HepG2 (cell line): ENCODE data around the gene SH3TC2. TPM values are rescaled to one million over a fixed set of nuclear protein-coding genes. Genes with fewer than 3 reads are reported as not detected.
A peak's percentile ranks its signal among the peaks of the same experiment; 100 is the strongest.

Source experiments
- ATAC-seq: fragments of 200-7000 bp; cut with Tn5 transposase; 3 replicates; pipeline ENCODE4 v1.9.1; 2020; ENCODE audit warnings: mild to moderate bottlenecking, moderate library complexity
- BruUV-seq: library from RNA; stranded (reverse); fragments of 400-500 nt; replicated peaks from 2 replicates; lab custom pipeline; 2021; lab: Mats Ljungman, UMichigan
- CTCF ChIA-PET: fragments of 300-600 bp; formaldehyde crosslinking; extraction: SDS; loops from one replicate; lab custom pipeline; 2021; ENCODE audit warnings: low total read pairs, inconsistent platforms, low intra/inter-chr PET ratio; lab: Yijun Ruan, JAX
- POLR2A ChIA-PET: fragments of 350-600 bp; sonication (Branson Sonifier 250); formaldehyde crosslinking; loops from one replicate; lab custom pipeline; 2020; ENCODE audit warnings: antibody characterized with exemption, inconsistent platforms; lab: Yijun Ruan, JAX
- DNase-seq: peaks from one replicate; pipeline ENCODE4 v3.0.0-alpha.2; 2015; ENCODE audit warnings: low spot score
- FAIRE-seq: peaks from 3 replicates; lab custom pipeline; 2011; peaks lifted over from hg19 to GRCh38; lab: Jason Lieb, UNC
- H2AFZ ChIP-seq: one replicate; pipeline ENCODE4 v1.6.1; 2011; ENCODE audit warnings: low read length, inconsistent platforms
- H3K27ac ChIP-seq: fragments of 300-600 bp; 3 replicates; pipeline ENCODE4 v1.8.0; 2011; ENCODE audit warnings: mixed run types, mild to moderate bottlenecking, mixed read lengths, low read length, inconsistent platforms; ENCODE audit not compliant: insufficient read depth; ENCODE audit errors: extremely low read length
- H3K27me3 ChIP-seq, 2 experiments: fragments of 200-600 bp in 1 of 2; 2 replicates in 1 of 2; 3 replicates in 1 of 2; pipeline versions ENCODE4 v1.6.0 to v1.8.0; 2011; ENCODE audit warnings: low read length in 2 of 2, mild to moderate bottlenecking in 2 of 2, moderate library complexity in 2 of 2, inconsistent platforms in 1 of 2; ENCODE audit not compliant: insufficient read depth in 2 of 2, control insufficient read depth in 1 of 2
- H3K36me3 ChIP-seq, 2 experiments: fragments of 200-600 bp in 1 of 2; replicated peaks in 1 of 2; 2 replicates in 1 of 2; 3 replicates in 1 of 2; pipeline versions ENCODE4 v1.5.1 to v1.8.0; 2011; ENCODE audit warnings: low read length in 2 of 2, inconsistent platforms in 1 of 2; ENCODE audit not compliant: insufficient read depth in 2 of 2, control insufficient read depth in 1 of 2
- H3K4me1 ChIP-seq: 2 replicates; pipeline ENCODE4 v1.5.1; 2012; ENCODE audit warnings: low read length, inconsistent platforms; ENCODE audit not compliant: insufficient read depth
- H3K4me2 ChIP-seq: 2 replicates; pipeline ENCODE4 v1.6.0; 2011; ENCODE audit warnings: low read depth, low read length, inconsistent platforms
- H3K4me3 ChIP-seq, 3 experiments: fragments of 200-600 bp in 1 of 3; sonication (generic), shearing (Covaris generic) in 1 of 3; replicated peaks in 1 of 3; 2 replicates each; pipeline ENCODE4 v1.5.1; 2011 to 2016; ENCODE audit warnings: low read length in 3 of 3, inconsistent platforms in 2 of 3, low read depth in 2 of 3, mild to moderate bottlenecking in 2 of 3, control low read depth in 1 of 3, mixed read lengths in 1 of 3; ENCODE audit not compliant: insufficient read depth in 1 of 3
- H3K79me2 ChIP-seq: one replicate; pipeline ENCODE4 v1.6.1; 2011; ENCODE audit warnings: low read length, inconsistent platforms; ENCODE audit not compliant: insufficient read depth
- H3K9ac ChIP-seq: 2 replicates; pipeline ENCODE4 v1.6.0; 2011; ENCODE audit warnings: mild to moderate bottlenecking, low read depth, low read length, inconsistent platforms; ENCODE audit not compliant: insufficient read depth
- H3K9me3 ChIP-seq: 2 replicates; pipeline ENCODE4 v1.5.1; 2012; ENCODE audit warnings: mild to moderate bottlenecking, low read length
- H4K20me1 ChIP-seq: 2 replicates; pipeline ENCODE4 v1.6.0; 2011; ENCODE audit warnings: inconsistent platforms, mild to moderate bottlenecking, low read length, moderate library complexity; ENCODE audit not compliant: insufficient read depth
- MIER3 ChIP-seq: IDR thresholded peaks from 2 replicates; pipeline ENCODE4 v1.6.1; 2016; ENCODE audit warnings: missing compliant biosample characterization, borderline replicate concordance
- NFE2L1 ChIP-seq: sonication (generic); formaldehyde crosslinking; IDR thresholded peaks from 2 replicates; pipeline ENCODE4 v1.4.0; 2020; ENCODE audit warnings: missing genetic modification reagents, mild to moderate bottlenecking, borderline replicate concordance
- PRMT3 ChIP-seq: sonication (generic); formaldehyde crosslinking; IDR thresholded peaks from 2 replicates; pipeline ENCODE4 v1.8.1; 2022; ENCODE audit warnings: low read depth, mild to moderate bottlenecking, moderate library complexity, missing genetic modification reagents, borderline replicate concordance
- RBAK ChIP-seq: sonication (generic); formaldehyde crosslinking; IDR thresholded peaks from 2 replicates; pipeline ENCODE4 v1.5.1; 2020; ENCODE audit warnings: mild to moderate bottlenecking, missing genetic modification reagents
- RBFOX2 ChIP-seq: fragments of 200-400 bp; formaldehyde crosslinking; IDR thresholded peaks from 2 replicates; pipeline ENCODE4 v1.6.1; 2017; ENCODE audit warnings: low read depth, mild to moderate bottlenecking, low read length
- SMARCC2 ChIP-seq: fragments of 450-650 bp; IDR thresholded peaks from 2 replicates; pipeline ENCODE4 v1.6.1; 2017; ENCODE audit warnings: antibody characterized with exemption, mild to moderate bottlenecking
- ZC3H4 ChIP-seq: sonication (generic); formaldehyde crosslinking; IDR thresholded peaks from 2 replicates; pipeline ENCODE4 v1.4.0; 2020; ENCODE audit warnings: missing genetic modification reagents, borderline replicate concordance
- ZFY ChIP-seq: sonication (generic); formaldehyde crosslinking; IDR thresholded peaks from 2 replicates; pipeline ENCODE4 v1.4.0; 2020; ENCODE audit warnings: missing genetic modification reagents
- ZSCAN21 ChIP-seq: sonication (generic); formaldehyde crosslinking; IDR thresholded peaks from 2 replicates; pipeline ENCODE4 v1.8.0; 2022; ENCODE audit warnings: mild to moderate bottlenecking, missing genetic modification reagents, moderate library complexity, borderline replicate concordance
- WGBS: methylation state at CpG from one replicate; pipeline ENCODE4 v1.1.6; 2017; ENCODE audit warnings: low lambda C conversion rate; 5-methylcytosine and 5-hydroxymethylcytosine counted together
- in situ Hi-C: cut with HindIII; loops from 2 replicates; pipeline ENCODE4 v1.10.0; 2017; ENCODE audit warnings: low pct_unique_long_range_greater_than_20kb; ENCODE audit not compliant: extremely low pct_ligation_motif_present
- intact Hi-C: fragments of 100-400 bp; cut with micrococcal nuclease; formaldehyde crosslinking; loops from one replicate; pipeline ENCODE4 v1.10.0; 2022; ENCODE audit not compliant: unreplicated experiment
- polyA plus RNA-seq, 8 experiments: library from polyadenylated mRNA; depleted of rRNA in 3 of 8; stranded (reverse) in 7 of 8; unstranded in 1 of 8; fragments of >200 nt; fragmentation: Illumina TruSeq in 4 of 8; extraction: Trizol in 4 of 8; gene quantifications; 2 replicates each; pipeline versions ENCODE4 v1.2.1 to v1.2.3, GENCODE V29; 2011 to 2016; ENCODE audit warnings: low read depth in 4 of 8, missing spikeins in 1 of 8, mixed read lengths in 1 of 8; ENCODE audit not compliant: insufficient read depth in 1 of 8
- total RNA-seq, 5 experiments: library from RNA; depleted of rRNA; stranded (reverse); fragments of >200 nt; fragmentation: Illumina TruSeq; extraction: Trizol; gene quantifications; 2 replicates each; pipeline ENCODE4 v1.2.3, GENCODE V29; 2016; ENCODE audit warnings: low read depth in 1 of 5
- TF ChIP-seq, protein P1 (sequence below): sonication (generic); formaldehyde crosslinking; IDR thresholded peaks from 2 replicates; pipeline ENCODE4 v1.9.0; 2022; ENCODE audit warnings: missing genetic modification reagents, mild to moderate bottlenecking, borderline replicate concordance
- TF ChIP-seq, protein P2 (sequence below): sonication (generic); formaldehyde crosslinking; IDR thresholded peaks from 2 replicates; pipeline ENCODE4 v1.4.0; 2020; ENCODE audit warnings: missing genetic modification reagents

SH3TC2 gene
- total and polyA plus RNA-seq, 2 of the 13 experiments (the other 11 are each of a cell fraction or from before 2014, with no cell fraction given), result 0.34 to 0.71 TPM

DNA sequence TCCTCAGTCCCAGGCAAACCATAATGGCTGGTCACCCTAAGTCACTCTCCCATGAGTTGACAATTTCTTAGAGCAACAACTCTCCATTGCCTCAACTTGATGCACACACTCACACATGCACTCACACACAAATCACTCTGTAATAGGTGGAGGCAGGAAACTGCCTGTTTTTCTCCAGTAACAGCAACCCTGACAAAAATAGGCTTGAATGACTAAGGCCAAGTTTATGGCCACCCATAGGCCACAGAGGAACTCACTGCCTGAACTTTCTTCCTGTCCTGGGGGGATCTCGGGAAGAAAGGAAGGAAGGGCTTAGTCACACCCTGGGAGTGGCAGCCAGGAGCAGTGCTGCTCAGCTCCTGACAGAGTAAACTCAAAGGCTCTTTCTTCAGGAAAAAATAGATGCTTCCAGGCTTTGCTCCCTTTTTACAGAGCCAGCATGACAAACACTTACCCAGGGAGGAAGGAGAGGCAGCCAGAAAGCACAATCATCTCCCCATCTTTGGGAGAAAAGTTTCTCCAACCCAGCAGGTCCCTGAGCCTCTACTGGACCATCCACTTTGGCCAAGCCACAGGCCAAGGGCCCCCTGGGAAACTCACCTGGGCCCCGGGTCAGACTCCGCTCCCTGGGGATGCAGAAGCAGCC is 368 bp downstream of the SH3TC2 start:
- Histone ChIP-seq H3K36me3 (no peaks in the 10 kb centered on the region), H3K27ac (no peak overlapping the region), H2AFZ (no peak overlapping the region), H3K4me3 (peak overlapping the region in 1 of 3 experiments; percentile 15; a peak in 1 of 6 replicates), H3K27me3 (no peaks in the 10 kb centered on the region), H3K9ac (no peak overlapping the region), H3K9me3 (no peaks in the 10 kb centered on the region), H3K79me2 (no peaks in the 10 kb centered on the region), H4K20me1 (no peaks in the 10 kb centered on the region), H3K4me1 (peaks cover 40% of the 10 kb centered on the region), H3K4me2 (peak overlapping the region; percentile 52)
- ATAC-seq, result peak; percentile 5; the same call in 2 of the 3 replicates
- TF ChIP-seq, protein P1, sequence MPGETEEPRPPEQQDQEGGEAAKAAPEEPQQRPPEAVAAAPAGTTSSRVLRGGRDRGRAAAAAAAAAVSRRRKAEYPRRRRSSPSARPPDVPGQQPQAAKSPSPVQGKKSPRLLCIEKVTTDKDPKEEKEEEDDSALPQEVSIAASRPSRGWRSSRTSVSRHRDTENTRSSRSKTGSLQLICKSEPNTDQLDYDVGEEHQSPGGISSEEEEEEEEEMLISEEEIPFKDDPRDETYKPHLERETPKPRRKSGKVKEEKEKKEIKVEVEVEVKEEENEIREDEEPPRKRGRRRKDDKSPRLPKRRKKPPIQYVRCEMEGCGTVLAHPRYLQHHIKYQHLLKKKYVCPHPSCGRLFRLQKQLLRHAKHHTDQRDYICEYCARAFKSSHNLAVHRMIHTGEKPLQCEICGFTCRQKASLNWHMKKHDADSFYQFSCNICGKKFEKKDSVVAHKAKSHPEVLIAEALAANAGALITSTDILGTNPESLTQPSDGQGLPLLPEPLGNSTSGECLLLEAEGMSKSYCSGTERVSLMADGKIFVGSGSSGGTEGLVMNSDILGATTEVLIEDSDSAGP (CRISPR knock-in tag), result peak; percentile 20; the same call in 1 of the 2 replicates
- TF ChIP-seq ZSCAN21 (CRISPR knock-in tag), result peak; percentile 41; the same call in 1 of the 2 replicates
- TF ChIP-seq NFE2L1 (CRISPR knock-in tag), result no peak
- BruUV-seq, result TSS peak; percentile 82
- CTCF ChIA-PET, result no interaction called here
- DNase-seq, result peak; percentile 34
- in situ Hi-C loops (no loop called here), intact Hi-C loops (loop anchor here (10.0 kb wide), 2 partner anchors 52 to 162 kb away; no protein-coding TSS in a partner anchor)
- WGBS, result 0% methylated on average over 1 of the region's 3 CpGs
- POLR2A ChIA-PET, result no interaction called here
- no peak for FAIRE-seq

DNA sequence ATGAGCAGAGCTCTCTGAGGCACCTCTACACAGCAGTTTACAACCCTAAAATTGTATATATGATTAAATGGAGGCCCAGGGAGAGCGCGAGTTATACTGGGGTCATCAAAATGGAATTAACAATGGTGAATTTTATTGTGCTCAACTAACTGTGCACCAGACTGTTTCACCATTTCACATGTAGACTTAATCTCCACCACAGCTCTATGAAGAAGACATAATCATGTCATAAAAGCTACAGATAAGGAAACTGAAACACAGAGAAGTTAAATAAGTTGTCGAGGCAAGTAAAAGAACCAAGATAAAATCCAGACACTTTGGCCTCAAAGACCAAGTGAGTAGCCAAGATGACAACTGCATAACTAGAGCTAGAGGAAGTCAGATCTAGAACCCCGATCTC is 1.5 kb downstream of the SH3TC2 start:
- no TSS peak for BruUV-seq
- no peak overlapping the region for H3K4me2 ChIP-seq
- no peak overlapping the region for H3K4me3 ChIP-seq
- H3K9ac ChIP-seq, result no peak overlapping the region
- no peaks in the 10 kb centered on the region for H4K20me1 ChIP-seq
- ATAC-seq (no peak), FAIRE-seq (no peak), DNase-seq (no peak)
- 81% methylated on average over 4 of the region's 4 CpGs for WGBS
- no peaks in the 10 kb centered on the region for H3K9me3 ChIP-seq
- no peaks in the 10 kb centered on the region for H3K27me3 ChIP-seq
- in situ Hi-C loops (no loop called here), intact Hi-C loops (loop anchor here (10.0 kb wide), 2 partner anchors 53 to 163 kb away; no protein-coding TSS in a partner anchor)
- H3K79me2 ChIP-seq, result no peaks in the 10 kb centered on the region
- no peak overlapping the region for H3K27ac ChIP-seq
- ChIA-PET POLR2A (no interaction called here), CTCF (no interaction called here)
- no peak overlapping the region for H2AFZ ChIP-seq
- H3K4me1 ChIP-seq, result peaks cover 40% of the 10 kb centered on the region
- no peaks in the 10 kb centered on the region for H3K36me3 ChIP-seq
- TF ChIP-seq RBAK (CRISPR knock-in tag) (no peak), RBFOX2 (no peak), SMARCC2 (no peak), ZC3H4 (no peak), MIER3 (CRISPR knock-in tag) (no peak), PRMT3 (CRISPR knock-in tag) (no peak), ZFY (CRISPR knock-in tag) (no peak)
- TF ChIP-seq, protein P2, sequence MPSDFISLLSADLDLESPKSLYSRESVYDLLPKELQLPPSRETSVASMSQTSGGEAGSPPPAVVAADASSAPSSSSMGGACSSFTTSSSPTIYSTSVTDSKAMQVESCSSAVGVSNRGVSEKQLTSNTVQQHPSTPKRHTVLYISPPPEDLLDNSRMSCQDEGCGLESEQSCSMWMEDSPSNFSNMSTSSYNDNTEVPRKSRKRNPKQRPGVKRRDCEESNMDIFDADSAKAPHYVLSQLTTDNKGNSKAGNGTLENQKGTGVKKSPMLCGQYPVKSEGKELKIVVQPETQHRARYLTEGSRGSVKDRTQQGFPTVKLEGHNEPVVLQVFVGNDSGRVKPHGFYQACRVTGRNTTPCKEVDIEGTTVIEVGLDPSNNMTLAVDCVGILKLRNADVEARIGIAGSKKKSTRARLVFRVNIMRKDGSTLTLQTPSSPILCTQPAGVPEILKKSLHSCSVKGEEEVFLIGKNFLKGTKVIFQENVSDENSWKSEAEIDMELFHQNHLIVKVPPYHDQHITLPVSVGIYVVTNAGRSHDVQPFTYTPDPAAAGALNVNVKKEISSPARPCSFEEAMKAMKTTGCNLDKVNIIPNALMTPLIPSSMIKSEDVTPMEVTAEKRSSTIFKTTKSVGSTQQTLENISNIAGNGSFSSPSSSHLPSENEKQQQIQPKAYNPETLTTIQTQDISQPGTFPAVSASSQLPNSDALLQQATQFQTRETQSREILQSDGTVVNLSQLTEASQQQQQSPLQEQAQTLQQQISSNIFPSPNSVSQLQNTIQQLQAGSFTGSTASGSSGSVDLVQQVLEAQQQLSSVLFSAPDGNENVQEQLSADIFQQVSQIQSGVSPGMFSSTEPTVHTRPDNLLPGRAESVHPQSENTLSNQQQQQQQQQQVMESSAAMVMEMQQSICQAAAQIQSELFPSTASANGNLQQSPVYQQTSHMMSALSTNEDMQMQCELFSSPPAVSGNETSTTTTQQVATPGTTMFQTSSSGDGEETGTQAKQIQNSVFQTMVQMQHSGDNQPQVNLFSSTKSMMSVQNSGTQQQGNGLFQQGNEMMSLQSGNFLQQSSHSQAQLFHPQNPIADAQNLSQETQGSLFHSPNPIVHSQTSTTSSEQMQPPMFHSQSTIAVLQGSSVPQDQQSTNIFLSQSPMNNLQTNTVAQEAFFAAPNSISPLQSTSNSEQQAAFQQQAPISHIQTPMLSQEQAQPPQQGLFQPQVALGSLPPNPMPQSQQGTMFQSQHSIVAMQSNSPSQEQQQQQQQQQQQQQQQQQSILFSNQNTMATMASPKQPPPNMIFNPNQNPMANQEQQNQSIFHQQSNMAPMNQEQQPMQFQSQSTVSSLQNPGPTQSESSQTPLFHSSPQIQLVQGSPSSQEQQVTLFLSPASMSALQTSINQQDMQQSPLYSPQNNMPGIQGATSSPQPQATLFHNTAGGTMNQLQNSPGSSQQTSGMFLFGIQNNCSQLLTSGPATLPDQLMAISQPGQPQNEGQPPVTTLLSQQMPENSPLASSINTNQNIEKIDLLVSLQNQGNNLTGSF (CRISPR knock-in tag), result no peak
